HL-60/S4 treated with phorbol 12-myristate 13-acetate at 8.2 ng/mL for 4 days and 3 days (cell line): ENCODE results near the gene ZNF189.

ENCODE experiments used
- in situ Hi-C: fragments of 300-500 bp; cut with MboI; formaldehyde crosslinking; loops from 2 replicates; pipeline ENCODE4 v1.15.0; 2022; ENCODE audit warnings: low sequenced_read_pairs

ZNF189 gene

GRCh38 chr9:101398068-101398929 lies at the start of gene ZNF189, which contains the start of gene MRPL50:
ZNF189 (plus strand) TSS chr9:101398851; CDS start chr9:101399157, 306 bp downstream.
MRPL50 (minus strand) TSS chr9:101398618; CDS start chr9:101398592, 26 bp downstream.
- in situ Hi-C loops, result no loop called here

GRCh38 chr9:101350285-101350684 lies 48.4 kb upstream of the ZNF189 start:
- in situ Hi-C loops, result no loop called here

DNA sequence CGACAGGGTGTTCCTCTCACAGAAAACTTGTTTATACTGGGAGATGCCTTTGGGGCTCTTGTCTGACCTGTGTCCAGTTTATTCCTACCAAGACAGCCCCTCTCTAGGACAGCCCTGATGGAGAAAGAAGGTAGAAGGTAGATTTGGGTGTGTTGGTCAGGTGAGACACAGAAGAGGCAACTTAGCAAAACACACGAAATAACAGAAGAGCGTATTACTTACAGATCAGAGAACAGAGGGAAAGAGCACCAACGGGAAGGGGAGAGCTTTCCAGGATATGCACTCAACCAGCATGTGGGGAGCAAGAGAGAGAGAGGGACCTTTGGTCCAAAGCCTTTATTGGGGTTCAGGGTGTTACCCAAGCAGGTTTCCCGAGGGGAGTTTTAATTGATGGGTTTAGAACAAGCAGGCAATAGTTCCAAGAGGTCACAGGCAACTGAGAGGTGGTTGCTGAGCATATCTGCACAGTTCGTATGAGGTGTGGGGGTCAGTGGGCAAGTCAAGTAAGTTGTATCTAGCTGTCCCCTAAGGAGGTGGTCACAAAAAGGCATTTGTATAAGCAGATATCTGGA lies 45.7 kb upstream of the ZNF189 start:
- in situ Hi-C loops, result no loop called here

- in situ Hi-C loops, result no loop called here
These were observed 45.0 kb upstream of the ZNF189 start for GRCh38 chr9:101353683-101354082.

DNA sequence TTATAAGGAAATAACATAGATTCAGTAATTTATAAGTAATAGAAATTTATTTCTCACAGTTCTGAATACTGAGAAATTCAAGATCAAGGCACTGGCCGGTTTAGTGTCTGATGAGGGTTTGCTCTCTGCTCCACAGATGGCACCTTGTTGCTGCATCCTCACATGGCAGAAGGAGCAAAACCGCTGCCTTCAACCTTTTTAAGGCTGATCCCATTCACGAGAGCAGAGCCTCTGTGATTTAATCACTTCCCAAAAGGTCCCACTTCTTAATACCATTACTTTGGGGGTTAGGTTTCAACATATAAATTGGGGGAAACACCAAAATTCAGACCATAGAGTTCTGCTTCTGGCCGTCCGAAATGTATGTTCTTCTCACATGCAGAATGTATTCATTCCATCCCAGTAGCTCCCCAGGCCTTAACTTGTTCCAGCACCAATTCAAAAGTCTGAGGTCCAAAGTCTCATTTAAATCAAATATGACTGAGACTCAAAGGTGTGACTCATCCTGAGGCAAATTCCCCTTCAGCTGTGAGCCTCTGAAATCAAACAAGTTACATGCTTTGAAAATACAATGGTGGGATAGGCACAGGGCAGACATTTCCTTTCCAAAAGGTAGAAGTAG lies 44.4 kb upstream of the ZNF189 start:
- in situ Hi-C loops, result no loop called here

DNA sequence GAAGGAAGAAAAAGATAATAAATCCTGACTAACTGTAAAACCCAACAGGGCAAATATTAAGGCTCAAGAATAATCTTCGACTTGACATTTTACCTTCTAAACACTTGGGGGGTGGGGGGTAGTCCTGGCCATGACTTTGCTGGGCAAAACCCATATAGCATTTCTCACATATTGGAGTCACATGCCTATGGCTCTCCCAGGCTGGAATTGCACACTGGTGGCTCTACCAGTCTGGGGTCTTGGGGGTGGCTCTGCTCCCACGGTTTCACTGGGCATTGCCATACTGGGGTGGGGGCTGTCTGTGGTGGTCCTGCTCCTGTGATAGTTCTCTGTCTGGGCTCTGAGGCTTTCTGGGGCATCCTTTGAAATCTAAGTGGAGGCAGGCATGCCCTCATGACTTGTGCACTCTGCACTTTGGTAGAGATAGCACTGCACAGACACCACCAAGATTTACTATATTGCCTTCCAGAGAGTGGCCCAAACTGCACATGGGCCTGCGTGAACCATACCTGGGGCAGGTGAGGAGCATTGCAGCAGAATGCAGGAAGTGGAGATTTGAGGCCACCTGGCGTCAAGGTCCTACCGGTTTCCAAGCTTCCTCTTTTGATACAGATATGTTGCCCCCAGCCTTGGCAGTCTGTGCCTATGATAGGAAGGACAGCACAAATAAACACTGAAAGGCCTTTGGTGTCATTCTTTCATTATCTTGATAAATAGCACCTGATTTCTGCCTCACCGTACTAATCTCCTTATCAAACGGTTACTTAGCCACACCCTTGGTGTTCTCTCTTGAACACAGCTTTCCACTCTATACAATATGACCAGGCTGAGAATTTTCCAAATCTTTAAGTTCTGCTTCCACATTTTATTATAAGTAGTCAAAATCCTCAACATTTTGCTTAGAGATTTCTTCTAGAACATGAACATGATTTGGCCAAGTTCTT lies 43.6 kb upstream of the ZNF189 start:
- in situ Hi-C loops, result no loop called here

DNA sequence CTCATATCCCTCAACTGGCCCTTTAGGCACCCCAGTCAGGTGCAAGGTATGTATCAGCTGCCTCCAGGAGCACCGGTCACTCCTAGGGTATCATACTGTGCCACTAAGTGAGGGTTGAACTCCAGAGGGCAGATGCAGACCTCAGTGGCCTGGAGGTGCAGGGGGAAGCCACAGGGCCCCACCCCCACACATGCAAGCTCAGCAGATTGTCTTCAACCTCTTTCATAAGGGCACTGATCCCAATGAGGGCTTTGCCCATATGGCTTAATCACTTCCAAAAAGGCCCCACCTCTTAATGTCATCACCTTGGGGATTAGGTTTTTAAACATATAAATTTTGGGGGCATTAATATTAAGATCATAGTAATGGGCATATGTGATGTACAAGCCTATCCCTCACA lies 42.0 kb upstream of the ZNF189 start:
- in situ Hi-C loops, result no loop called here

DNA sequence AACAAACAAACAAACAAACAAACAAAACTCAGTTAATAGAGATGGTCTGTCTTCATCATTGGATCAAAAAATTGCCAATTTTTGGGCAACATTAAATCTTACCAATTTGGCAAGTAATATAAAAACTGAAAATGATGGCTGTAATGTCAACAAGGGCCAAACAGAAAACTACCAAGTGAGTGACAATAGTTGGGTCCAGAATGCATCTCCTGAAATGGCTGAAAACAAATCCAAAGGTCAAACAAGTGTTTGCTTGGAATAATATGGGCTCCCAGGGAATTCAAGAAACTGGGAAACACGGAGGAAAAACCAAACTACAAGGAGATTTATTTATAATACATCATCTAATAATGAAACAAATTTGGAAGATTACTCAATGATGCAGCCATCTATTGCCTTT lies 39.0 kb upstream of the ZNF189 start:
- in situ Hi-C loops, result no loop called here

GRCh38 chr9:101360647-101361046 lies 38.0 kb upstream of the ZNF189 start:
- in situ Hi-C loops, result no loop called here

- in situ Hi-C loops, result no loop called here
These were observed 36.2 kb upstream of the ZNF189 start for GRCh38 chr9:101362450-101362849.

DNA sequence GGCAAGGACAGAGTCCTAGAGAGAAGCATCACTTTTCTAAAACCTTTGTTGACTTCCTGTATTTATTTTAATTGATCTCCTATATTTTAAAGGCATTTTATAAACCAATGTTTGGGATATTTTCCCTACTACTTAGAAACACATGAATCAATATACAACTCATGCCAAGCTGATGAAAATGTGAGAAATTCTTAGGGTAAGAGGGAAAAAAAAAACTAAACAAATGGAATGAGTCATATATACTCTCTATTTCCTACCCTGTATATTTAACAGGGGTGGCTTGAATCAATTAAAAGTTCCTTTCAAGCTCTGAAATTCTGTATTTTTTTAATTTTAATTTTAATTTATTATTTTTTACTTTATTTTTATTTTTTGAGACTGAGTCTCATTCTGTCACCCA lies 33.5 kb upstream of the ZNF189 start:
- in situ Hi-C loops, result no loop called here

DNA sequence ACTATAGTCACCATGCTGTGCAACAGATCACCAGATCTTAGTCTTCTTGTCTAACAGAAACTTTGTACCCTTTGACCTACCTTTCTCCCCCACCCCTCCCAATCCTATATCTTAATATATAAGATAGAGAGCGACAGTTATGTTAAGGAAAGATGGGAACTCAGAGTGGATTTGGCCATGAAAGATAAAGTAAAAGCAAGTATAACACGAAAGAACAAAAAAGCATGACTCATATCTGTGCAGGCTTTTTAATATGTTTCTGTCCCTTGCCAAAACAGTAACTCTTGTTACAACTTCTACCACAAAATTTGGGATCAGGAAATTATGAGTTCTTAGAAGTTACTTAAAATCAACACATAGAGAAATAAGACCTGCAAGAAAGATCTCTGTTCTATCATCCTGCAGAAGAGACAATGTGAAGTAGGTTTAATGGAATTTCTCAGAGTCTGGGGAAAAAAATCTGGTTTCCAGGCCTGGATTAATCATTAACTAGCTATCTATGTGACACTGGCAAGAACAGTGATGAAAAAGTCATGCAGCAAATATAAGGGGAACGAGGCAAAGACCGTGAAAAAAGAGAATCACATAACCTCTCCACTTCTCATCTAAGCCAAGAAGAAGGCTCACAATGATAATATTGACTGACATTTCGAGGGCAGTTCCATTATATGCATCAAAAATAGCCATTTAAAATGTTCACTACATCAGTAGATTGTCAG lies 32.5 kb upstream of the ZNF189 start:
- in situ Hi-C loops, result no loop called here

- in situ Hi-C loops, result no loop called here
These were observed 31.3 kb upstream of the ZNF189 start for GRCh38 chr9:101367323-101367722.

DNA sequence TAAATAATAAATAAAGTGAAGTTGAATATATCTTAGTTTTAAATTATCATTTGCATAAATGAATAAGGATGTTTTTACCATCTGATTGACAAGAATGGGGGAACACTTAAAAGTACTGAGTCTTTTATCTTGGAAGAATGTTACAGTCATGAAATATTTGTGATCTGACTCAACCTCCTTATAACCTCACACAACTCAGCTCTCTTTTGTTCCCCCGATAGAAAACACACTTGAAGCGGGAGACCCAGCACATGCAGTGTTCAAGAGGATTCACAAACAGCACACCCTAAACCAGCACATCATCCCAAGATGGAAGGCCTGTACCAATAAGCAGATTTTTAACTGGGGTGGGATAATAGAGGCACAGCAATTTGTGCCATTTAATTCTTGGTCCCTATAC lies 29.4 kb upstream of the ZNF189 start:
- in situ Hi-C loops, result no loop called here

DNA sequence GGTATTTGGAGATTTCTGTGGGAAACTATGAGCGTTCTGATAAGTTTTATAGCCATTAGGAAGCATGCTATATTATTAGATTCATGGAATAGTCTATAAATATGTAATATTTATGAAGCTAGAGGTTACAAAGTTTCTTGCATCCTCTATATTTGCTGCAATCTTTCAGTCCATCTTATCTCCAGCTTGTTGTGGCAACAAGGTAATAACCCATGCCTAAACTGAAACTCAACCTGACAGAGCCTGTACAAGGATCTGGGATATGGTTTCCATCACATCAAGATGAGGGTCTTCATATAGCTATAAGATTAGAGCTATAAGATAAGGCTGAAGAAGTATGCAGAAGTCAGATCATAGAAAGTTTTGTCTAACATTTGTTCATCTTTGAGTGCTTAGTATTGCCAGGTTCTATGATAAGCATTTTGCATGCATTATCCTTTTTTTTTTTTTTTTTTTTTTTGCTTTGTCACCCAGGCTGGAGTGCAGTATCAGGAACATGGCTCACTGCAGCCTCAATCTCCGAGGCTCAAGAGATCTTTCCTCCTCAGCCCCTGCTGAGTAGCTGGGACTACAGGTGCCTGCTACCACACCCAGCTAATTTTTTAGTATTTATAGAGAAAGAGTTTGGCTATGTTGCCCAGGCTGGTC lies 28.6 kb upstream of the ZNF189 start:
- in situ Hi-C loops, result no loop called here

- in situ Hi-C loops, result no loop called here
These were observed 26.8 kb upstream of the ZNF189 start for GRCh38 chr9:101371813-101372212.

DNA sequence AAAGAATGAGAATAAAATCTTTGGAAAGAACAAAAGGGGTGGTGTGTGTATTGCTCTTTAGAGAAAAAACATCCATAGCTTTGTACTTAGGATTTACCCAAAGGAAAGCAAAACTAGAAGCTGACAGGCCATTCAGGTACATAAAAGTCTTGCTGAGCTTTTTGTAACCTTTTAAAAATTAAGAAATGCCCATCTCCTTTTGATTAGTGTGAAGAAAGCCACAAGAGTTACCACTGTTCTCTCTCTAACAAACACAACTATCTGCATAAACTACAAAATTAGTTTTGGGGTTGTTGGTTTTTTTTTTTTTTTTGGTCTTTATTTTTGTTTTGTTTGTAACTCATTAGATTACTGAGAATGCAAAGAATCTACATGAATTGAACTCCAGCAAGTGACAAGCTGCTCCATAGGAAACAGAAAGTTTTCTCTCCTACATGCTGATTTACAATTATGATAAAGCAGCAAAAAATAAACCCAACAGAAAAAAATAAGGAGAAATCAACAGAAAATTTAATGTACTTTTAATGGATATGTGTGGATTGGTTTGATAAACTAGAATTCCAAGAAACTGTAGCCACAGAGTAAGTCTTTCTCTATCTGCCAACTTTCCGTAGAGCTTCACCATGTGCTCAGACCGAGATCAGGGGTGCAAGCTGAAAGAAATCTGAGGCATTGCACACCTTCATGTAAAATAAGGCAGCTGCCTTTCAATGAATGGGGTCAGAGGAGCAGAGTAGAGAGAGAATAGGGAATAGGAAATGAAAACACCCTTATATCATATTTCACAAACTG lies 26.1 kb upstream of the ZNF189 start:
- in situ Hi-C loops, result no loop called here

DNA sequence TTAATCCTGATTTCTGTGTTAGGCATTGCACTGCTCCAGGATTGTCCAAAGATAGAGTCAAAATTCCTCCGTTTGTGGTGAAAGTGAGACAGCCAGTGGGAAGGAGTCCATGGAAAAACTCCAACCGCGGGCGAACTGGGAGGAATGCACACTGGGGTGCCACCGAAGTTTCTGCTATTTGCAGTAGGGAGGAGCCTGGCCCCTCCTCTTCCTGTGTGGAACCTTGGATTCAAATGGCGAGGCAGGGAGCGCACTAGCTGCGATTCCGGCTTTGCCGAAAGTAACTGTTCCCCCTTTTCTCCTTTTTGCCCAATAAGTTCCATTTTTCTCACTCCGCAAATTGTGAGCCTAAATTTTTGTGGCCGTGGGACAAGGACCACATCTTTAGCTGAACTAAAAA lies 23.1 kb upstream of the ZNF189 start:
- in situ Hi-C loops, result no loop called here
